Eye (tissue), 1 donor: Measurements from ENCODE around the gene TMF1.

Source experiments
- DNase-seq: peaks from one replicate; pipeline ENCODE4 v3.0.0-alpha.2; 2015

The TMF1 gene, protein sequence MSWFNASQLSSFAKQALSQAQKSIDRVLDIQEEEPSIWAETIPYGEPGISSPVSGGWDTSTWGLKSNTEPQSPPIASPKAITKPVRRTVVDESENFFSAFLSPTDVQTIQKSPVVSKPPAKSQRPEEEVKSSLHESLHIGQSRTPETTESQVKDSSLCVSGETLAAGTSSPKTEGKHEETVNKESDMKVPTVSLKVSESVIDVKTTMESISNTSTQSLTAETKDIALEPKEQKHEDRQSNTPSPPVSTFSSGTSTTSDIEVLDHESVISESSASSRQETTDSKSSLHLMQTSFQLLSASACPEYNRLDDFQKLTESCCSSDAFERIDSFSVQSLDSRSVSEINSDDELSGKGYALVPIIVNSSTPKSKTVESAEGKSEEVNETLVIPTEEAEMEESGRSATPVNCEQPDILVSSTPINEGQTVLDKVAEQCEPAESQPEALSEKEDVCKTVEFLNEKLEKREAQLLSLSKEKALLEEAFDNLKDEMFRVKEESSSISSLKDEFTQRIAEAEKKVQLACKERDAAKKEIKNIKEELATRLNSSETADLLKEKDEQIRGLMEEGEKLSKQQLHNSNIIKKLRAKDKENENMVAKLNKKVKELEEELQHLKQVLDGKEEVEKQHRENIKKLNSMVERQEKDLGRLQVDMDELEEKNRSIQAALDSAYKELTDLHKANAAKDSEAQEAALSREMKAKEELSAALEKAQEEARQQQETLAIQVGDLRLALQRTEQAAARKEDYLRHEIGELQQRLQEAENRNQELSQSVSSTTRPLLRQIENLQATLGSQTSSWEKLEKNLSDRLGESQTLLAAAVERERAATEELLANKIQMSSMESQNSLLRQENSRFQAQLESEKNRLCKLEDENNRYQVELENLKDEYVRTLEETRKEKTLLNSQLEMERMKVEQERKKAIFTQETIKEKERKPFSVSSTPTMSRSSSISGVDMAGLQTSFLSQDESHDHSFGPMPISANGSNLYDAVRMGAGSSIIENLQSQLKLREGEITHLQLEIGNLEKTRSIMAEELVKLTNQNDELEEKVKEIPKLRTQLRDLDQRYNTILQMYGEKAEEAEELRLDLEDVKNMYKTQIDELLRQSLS

DNA sequence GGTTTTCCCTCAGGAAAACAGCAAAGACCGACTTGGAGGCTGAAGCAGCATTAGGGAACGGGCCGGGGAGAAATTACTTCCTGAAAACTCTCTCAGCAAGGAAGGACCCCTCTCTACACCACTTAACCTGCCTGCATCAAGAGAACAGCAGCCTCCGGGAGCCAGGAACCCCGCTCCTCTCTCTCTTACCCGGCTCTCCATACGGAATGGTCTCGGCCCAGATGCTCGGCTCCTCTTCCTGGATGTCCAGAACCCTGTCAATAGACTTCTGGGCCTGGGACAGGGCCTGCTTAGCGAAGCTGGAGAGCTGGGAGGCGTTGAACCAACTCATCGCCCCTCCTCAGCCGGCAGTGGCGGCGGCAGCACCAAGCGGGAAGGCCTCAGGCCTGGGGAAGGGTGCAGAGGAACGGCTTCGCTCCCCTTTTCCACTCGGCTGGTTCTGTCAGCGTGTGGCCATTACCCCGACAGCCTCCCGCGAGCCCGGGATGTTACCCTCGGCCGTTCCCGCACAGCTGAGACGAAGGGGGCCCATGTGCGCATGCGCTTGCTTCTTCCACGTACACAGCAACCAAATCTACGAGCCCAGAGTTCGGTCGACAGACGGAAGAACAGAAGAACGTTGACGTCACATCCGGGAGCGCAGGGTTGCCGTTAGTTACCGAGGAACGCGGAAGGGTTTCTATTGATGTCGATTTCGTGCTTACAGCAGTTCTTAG is at the start of gene TMF1:
Gene TMF1 (minus strand): TSS at position 578 of the 716 bp plus-strand sequence. CDS start 247 bp downstream, at position 331.
- peak; percentile 100 for DNase-seq

DNA sequence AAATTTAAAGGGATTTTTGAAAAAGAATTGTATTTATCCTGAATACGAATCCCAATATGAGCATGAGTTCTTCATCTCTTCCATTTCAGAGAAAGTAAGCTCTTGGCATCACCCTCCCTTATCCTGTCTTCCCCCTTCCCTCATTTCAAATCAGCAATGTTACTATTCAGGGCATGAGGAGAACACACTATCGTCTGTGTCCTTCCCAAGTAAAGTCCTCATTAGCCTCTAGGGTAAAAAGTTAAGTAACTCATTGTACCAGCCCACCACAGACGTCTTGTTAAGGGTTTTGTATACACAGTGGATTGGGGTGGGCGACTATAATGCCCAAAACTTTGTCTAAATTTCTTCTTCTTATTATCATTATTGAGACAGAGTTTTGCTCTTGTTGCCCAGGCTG is 47.4 kb upstream of the TMF1 start:
- DNase-seq: no peak

DNA sequence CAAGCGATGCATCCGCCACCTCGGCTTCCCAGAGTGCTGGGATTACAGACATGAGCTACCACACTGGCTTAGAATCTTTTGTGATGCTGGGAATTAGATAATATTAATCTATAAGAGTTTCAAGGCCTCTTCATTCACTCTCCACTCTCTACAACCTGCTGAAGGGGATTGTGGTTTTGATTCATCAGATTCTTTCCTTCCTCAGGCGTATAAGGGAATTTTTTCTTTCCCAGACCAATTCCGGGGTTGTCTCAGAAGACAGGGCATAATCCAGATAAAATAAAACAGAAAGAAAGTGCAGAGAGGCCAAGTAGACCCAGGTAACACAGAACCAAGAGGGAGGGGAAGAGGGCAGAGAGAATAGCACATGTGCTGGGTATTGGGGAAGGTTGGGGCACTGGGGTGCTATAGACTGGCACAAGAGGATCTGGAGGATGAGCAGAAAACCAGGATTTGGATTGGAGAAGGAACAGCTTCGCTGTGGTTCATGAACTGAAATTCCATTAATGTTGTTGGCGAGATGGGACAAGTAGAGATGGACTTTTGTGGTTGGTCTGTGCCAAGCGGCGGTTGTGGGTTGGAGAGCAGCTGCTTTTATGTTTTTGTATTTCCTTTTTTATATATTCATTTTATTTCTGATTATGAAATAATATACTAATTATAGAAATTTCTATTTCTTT is 45.4 kb upstream of the TMF1 start:
- no peak for DNase-seq

DNA sequence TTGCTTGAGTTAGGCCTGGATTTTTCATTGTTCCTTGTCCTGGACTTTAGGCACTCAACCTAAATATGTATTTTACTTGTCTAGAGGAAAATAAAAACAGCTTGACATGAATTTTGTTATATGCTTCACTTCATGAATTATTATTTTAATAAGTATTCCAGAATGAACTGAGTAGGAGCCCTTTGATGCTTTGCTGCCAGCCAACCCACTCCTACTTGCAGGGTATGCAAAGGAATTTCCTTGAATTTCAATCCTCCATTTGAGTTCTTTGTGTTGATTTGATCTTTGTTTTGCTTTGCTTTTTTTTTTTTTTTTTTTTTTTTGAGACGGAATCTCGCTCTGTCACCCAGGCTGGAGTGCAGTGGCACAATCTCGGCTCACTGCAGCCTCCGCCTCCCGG is 44.2 kb upstream of the TMF1 start:
- no peak for DNase-seq

DNA sequence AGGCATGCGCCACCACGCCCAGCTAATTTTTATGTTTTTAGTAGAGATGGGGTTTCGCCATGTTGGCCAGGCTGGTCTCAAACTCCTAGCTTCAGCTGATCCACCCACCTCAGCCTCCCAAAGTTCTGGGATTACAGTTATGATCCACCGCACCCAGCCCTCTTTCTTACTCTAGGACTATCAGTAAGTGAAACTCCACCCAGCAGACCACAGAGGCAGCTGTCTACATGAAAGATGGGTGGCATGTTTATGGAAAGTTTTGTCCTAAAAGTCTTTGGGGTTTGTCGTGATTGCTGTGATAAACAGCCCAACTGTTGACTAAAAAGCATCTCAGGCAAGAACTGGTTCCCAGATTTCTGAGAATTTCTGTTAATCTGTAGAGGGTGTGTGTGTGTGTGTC is 43.5 kb upstream of the TMF1 start:
- no peak for DNase-seq

DNA sequence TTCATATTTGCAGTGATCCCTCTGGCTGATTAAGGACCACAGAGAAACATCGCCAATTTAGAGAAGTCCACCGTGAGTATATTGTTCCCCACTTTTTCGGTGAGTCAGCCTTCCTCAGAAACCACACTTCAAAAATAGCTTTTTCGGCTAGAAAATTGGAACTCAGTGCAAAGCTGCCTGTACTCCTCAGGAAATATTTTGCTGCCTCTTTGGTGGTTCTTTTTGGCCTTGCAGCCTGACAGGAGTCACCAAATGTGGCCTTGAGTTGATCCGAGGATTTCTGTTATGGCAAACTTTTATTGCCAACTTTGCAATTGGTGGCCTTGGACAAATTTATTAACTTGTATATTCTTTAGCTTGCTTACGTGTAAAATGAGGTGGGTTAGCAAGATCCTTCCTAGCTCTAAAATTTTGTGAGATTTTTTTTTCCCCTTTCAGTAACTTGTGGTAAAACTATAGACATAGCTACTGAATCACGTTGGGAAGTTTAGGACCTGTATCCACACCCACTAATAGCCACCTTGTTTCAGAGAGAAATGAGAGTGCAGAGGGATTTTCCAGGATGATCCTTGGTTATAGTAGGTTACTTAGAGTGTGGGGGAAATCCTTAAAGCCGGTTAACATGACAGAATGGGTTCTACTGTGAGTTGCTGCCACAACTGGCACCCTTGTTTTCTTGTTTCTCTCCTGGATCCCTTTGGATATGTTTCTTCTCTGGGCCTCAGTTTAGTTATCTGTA is 42.5 kb upstream of the TMF1 start:
- no peak for DNase-seq

DNA sequence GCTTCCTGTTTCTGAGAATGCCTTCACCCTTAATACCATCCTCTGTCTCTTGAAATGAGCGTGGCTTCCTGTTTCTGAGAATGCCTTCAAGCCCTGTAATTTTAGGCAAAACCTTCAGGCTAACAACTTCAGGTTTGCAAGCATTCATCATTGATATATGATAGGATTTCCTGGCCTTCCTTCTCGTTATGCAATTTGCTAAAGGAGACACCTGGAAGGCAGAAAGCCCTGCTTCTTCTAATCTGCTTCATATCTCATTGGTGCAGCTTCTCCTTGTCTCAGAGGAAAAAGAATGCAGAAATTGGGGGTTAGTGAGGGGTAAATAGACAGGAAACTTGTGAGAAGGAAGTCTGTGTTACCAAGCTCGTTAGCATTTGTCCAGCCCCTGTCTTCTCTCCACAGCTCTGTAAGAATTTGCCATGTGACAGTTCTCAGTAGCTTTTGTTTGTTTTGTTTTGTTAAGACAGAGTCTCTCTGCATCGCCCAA is 39.9 kb upstream of the TMF1 start:
- DNase-seq: no peak

DNA sequence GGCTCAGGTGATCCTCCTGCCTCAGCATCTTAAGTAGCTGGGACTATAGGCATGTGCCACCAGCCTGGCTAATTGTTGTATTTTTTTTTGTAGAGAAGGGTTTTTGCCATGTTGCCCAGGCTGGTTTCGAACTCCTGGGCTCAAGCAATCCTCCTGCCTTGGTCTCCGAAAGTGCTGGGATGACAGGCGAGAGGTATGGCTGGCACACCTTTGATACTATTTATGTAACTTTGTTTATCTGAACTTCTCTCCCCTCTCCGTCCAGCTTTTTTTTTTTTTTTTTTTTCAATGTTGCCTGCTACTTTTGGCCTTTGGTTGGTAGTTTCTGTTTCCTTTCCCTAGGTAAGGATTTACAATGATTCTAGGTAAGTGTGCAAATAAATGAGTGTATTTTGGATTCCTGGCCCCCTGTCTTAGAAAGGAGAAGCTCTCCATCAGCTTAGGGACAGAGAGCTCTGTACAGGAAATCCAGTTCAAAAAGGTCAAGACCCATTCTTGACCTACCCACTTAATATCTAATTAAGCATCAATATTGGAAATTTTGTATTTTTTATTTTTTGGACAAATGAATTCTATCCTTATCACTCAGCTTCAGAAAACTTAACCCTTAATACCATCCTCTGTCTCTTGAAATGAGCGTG is 39.4 kb upstream of the TMF1 start:
- no peak for DNase-seq

DNA sequence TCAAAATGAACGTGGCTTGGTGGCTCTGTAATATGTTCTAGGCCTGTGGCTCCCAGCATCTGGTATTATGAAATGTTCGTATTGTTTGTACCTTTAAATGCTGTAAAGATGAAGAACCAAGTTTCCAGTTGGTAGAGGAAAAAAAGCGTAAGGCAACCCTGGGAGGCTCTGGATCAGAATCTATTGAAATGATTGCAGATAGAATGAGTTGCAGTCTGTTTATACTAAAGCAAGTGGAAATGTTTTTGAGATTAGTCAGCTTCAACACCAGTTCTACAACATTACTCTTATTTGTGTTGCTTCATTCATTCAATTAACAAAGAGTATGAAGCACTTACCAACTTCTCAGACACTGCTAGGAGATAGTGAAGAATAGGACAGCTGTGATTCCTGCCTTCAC is 37.9 kb upstream of the TMF1 start:
- DNase-seq: no peak

DNA sequence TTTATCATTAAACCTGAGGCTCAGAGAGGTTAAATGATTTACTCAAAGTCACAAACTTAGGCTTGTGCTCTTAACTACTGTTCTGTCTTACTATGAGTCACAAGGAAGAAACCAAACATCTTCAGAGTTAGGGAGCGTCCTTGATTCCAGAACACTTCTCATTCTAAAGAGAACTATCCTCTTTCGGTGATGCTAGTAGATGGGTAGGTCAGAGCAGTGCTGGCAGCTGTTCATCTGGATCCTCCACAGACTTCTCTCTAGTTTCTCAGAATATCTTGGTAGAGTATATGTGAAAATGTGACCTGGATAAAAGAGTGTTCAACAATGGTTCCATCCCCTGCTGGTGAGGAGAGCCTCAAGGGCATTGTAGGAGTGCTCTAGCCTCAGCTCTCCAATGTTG is 35.9 kb upstream of the TMF1 start:
- no peak for DNase-seq

DNA sequence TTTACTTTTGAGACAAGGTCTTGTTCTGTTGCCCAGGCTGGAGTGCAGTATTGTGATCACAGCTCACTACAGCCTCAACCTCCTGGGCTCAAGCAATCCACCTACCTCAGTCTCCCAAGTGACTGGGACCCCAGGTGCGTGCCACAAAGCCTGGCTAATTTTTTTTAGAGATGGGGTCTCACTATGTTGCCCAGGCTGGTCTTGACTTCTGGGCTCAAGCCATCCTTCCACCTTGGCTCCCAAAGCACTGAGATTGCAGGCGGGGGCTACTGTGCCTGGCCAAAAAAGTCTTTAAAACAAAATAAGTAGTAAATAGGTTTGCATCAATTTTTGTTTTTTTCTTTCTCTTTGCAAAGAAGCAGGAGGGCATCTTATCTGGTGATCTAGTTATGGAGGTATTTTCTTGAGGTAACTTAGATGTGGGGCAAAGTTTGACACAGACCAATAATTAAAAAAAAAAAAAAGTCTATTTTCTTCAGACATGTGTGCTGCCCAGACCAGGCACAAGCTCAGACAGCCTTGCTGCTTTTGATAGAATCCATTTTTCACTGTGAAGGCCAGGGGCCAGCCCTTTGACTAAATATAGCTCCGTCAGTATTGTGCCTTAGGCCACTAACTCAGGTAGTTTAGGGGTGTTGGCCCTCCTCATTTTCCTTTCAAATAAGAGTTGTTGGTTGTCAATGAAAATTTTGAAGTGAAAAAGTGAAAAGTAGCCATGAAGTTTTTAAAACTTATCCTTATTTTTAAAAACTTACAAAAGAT is 35.1 kb upstream of the TMF1 start:
- DNase-seq: no peak

DNA sequence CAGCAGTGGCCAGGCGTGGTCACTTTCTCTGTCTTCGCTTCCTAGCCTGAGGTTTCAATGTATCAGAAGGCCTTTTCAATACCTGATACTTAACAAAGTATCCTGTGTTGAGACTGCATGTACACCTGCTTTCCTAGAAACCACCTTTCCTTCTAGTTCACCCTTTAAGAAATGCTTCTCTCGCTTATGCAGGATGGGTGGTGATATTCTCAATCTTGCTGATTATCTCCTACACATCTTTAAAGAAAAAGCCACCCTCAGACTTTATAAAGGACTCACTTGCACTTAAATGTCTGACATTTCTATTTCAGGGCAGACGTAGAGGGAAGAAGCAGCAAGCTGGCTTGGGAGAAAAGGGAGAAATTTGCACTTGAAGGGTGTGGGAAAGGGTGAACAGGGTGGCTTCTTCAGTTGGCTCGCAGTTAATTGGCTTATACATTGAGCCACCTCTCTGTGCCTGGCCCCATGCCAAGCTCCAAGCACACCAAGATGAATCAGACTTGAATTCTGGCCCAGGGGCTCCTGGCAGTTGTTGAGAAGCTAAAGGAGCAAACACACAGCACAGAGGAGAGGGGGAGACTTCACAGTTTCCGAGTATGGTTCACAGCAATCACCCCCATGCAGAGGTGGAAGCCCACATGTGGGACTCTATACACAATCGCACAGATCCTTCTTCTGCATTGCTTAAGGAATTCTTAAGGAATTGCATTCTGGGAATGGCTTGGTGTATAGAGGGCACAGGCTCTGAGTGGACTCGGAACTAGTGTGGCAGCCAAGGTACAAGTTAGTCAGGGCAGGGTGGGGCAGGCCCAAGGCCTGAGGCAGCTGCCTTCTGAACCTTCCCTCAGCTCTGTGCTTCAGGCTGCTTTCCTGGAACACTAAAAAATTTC is 33.9 kb upstream of the TMF1 start:
- peak; percentile 67 for DNase-seq

DNA sequence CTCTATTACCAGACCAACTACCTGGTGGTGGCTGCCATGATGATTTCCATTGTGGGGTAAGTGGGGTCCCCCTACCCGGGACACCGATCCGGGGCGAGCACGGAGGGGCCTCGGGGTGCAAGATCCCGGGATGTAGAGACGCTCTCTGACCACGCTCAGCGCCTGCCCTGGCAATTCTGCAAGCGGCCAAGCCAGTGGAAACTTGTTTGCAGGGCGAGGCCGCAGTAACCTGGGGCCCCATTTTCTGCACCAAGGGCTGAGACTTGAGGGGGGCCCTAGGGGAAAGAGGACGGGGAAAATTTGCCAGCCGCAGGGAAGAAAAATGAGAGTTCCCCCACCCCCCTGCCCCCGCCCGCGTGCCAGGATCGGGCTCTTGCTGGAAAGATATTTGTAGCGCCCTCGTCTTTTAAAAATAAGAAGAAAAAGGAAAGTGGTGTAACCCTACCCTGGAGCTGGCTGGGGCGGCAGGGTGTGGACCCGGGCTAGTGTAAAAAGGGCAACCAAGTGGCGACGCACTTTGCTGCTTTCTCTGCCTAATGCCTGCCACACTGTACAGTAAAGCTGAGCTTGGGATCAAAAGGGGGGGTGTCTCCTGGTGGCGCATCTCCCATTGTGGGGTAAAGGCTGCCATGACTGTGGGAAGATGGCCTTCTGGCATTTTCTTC is 33.2 kb upstream of the TMF1 start:
- DNase-seq: peak; percentile 64

DNA sequence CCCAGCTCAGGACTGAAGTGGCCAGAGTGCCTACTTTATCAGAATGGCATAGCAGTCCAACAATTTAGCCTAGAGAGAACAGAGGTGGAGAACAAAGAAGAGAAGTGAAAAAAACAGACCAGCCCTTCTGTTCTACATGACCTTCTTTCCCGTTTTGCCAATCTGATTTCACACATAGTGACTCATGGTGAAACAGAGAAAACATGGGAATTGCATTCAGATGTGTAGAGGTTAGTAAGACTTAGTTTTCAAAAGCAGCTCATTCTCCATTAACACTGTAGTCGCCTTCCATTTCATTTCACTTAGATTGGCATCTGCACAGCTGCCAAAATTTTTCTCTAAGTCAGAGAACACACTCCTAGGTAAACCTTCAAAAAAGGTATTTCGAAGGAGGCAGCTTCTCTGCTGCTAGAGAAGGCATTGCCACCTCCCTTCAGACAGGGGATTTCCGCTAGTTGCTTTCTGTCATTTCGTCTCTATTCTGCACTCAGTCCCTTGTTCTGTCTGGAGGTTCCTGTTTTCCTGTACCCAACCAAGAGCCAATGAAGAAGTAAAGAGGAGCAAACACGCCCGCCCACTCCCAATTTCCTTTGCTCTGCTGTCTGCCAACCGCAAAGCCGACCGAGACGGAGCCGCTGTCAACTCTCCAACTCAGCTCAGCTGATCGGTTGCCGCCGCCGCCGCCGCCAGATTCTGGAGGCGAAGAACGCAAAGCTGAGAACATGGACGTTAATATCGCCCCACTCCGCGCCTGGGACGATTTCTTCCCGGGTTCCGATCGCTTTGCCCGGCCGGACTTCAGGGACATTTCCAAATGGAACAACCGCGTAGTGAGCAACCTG is 32.4 kb upstream of the TMF1 start, which contains the start of gene ARL6IP5:
Gene ARL6IP5 (plus strand): TSS at position 612 of the 842 bp plus-strand sequence. CDS start 111 bp downstream, at position 723.
- peak; percentile 96 for DNase-seq

DNA sequence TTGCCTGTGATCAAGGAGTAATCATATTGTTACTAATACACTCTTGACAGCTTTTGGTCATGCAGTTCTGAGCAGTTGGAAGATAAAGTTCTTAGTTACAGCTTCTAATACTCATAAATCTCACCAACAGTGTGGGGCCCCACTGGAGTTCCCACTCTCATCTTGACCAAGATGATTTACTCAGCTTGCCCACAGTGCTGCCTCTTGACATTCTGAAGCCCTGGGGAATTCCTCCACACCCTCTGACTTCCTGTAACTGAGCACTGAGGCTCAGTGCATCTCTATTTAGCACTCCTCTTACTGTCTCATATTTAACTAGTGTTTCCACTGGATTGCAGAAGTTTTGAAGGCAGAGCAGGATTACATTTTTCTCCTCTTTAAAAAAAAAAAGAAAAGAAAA is 30.7 kb upstream of the TMF1 start:
- peak; percentile 35 for DNase-seq

DNA sequence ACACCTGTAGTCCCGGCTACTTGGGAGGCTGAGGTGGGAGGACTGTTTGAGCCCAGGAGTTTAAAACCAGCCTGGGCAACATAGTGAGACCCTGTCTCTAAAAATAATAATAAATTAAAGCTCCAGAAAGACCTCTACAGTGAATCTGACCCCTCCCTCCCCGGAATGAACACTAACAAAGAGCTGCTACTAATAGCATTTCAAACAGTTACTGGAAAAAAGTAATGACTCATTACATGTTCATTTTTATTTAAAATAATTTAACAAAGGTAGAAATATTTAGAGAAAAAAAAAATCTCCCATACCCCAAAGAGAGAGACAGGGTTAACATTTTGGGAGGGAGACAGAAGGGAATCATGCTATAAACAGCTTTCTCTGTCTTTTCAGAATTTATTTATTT is 30.2 kb upstream of the TMF1 start:
- no peak for DNase-seq

DNA sequence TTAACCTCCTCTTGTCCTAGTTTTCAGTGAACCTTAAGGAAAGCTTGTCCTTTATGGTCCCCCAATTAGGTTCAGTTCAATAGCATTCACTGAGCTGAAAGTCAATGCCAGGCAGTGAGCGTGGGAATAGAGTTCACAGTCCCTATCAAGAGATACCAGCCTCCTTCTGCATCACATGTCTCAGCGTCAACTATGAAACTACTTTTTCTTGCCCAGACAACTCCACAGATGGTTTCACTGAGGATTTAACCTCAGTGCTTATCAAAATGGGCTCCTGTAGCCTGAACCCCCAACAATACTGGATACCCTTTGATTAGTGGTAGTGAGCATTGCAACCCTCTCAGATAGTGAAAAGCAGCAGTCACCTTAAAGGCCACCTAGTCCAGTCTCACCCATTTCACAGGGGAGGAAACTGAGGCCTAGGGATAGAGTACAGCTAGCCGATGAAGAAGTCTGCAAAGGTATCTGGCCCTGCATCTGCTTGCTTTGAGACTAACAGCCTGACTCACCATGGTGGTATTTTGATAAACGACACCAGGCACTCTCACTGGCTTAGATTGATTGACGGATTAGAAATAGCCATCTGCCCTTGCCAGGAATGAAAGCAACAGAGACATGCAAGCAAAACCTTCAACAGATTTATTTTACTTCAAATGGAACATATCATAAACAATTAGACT is 29.6 kb upstream of the TMF1 start:
- peak; percentile 45 for DNase-seq
